ENCODE data around the gene DPP10. TPM values are rescaled to one million over a fixed set of nuclear protein-coding genes. Genes with fewer than 3 reads are reported as not detected.

Gene DPP10
- total and polyA plus RNA-seq, 2 of the 13 experiments (the other 11 are each of a cell fraction or from before 2014, with no cell fraction given): 0.95 to 1.7 TPM

- ChIA-PET POLR2A (no interaction called here), CTCF (ENCODE audit: low intra/inter-chr PET ratio, low total read pairs) (no interaction called here)
- no peaks in the 10 kb centered on the region; a peak in 1 of 5 replicates for H3K27me3 ChIP-seq (ENCODE audit: control insufficient read depth in 1 of 2, insufficient read depth in 2 of 2, low read length in 2 of 2)
- in situ Hi-C loops (cut with HindIII; ENCODE audit: extremely low pct_ligation_motif_present, low pct_unique_long_range_greater_than_20kb): no loop called here
- H3K4me3 ChIP-seq (replicated peaks in 1 of 3; ENCODE audit: insufficient read depth in 1 of 3, low read depth in 2 of 3, low read length in 3 of 3): no peak overlapping the region
- DNase-seq (ENCODE audit: low spot score) (no peak), FAIRE-seq (no peak), ATAC-seq (no peak)
- H3K4me2 ChIP-seq (ENCODE audit: low read depth, low read length): no peak overlapping the region
- intact Hi-C loops (cut with micrococcal nuclease; ENCODE audit: unreplicated experiment): no loop called here
- H3K4me1 ChIP-seq (ENCODE audit: insufficient read depth, low read length): 0 out of 2 replicates have a peak, but pooled peaks cover 5% of the 10 kb centered on the region
- BruUV-seq (replicated peaks): no TSS peak
- 6% methylated on average over 3 of the region's 3 CpGs for WGBS (ENCODE audit: low lambda C conversion rate)
- no peaks in the 10 kb centered on the region for H3K79me2 ChIP-seq (ENCODE audit: insufficient read depth, low read length)
- no peaks in the 10 kb centered on the region for H3K36me3 ChIP-seq (replicated peaks in 1 of 2; ENCODE audit: control insufficient read depth in 1 of 2, insufficient read depth in 2 of 2, low read length in 2 of 2)
- H3K27ac ChIP-seq (ENCODE audit: extremely low read length, insufficient read depth, low read length): no peak overlapping the region
- no peaks in the 10 kb centered on the region for H3K9me3 ChIP-seq (ENCODE audit: low read length)
- H3K9ac ChIP-seq (ENCODE audit: insufficient read depth, low read depth, low read length): no peak overlapping the region
- no peaks in the 10 kb centered on the region for H4K20me1 ChIP-seq (ENCODE audit: insufficient read depth, low read length)
- TF ChIP-seq ZBTB42 (CRISPR knock-in tag; IDR thresholded peaks at IDR 0.05) (no peak), THRA (CRISPR knock-in tag; IDR thresholded peaks at IDR 0.05; ENCODE audit: borderline replicate concordance) (no peak)
- TF ChIP-seq, protein P1, sequence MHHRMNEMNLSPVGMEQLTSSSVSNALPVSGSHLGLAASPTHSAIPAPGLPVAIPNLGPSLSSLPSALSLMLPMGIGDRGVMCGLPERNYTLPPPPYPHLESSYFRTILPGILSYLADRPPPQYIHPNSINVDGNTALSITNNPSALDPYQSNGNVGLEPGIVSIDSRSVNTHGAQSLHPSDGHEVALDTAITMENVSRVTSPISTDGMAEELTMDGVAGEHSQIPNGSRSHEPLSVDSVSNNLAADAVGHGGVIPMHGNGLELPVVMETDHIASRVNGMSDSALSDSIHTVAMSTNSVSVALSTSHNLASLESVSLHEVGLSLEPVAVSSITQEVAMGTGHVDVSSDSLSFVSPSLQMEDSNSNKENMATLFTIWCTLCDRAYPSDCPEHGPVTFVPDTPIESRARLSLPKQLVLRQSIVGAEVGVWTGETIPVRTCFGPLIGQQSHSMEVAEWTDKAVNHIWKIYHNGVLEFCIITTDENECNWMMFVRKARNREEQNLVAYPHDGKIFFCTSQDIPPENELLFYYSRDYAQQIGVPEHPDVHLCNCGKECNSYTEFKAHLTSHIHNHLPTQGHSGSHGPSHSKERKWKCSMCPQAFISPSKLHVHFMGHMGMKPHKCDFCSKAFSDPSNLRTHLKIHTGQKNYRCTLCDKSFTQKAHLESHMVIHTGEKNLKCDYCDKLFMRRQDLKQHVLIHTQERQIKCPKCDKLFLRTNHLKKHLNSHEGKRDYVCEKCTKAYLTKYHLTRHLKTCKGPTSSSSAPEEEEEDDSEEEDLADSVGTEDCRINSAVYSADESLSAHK (CRISPR knock-in tag; IDR thresholded peaks at IDR 0.05; ENCODE audit: borderline replicate concordance): no peak
- H2AFZ ChIP-seq (ENCODE audit: low read length): no peak overlapping the region
Observed at GRCh38 chr2:114400890-114401289, 41.6 kb upstream of the DPP10 start.

Data from HepG2 (cell line).